Endometrium (tissue), 2 donors: ENCODE data around the gene KCNQ2.
"Not testable (repeated sequence)": the region's sequence is repeated elsewhere in the genome, so short reads cannot be mapped to it uniquely, and the experiment has no call there.

Experiments
- FAIRE-seq: peaks from 2 replicates; lab custom pipeline; 2012; peaks lifted over from hg19 to GRCh38; lab: Jason Lieb, UNC
- donor health status: control.
- donor health status: control.

KCNQ2 gene

GRCh38 chr20:63471981-63472831, at the start of gene KCNQ2:
KCNQ2 (minus strand) TSS chr20:63472655; CDS start chr20:63472463, 192 bp downstream.
- FAIRE-seq: no peak

DNA sequence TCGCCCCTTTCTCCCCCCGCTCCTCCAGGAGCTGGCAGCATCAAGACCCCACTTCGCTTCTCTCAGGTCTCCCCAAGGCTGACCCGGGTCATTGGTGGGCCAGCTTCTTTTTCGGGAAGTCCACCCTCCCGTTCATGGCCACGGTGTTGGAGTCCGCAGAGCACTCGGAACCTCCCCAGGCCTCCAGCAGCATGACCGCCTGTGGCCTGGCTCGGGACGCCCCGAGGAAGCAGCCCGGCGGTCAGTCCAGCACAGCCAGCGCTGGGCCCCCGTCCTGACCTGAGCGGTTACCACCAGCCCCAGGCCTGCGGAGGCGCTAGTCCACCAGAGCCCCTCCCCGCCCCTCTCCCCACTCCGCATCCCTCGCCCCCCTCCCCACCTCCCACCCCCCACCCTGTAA, 49.1 kb upstream of the KCNQ2 start:
- FAIRE-seq: no peak

- FAIRE-seq: no peak
Measured at GRCh38 chr20:63520934-63521601, 48.6 kb upstream of the KCNQ2 start.

DNA sequence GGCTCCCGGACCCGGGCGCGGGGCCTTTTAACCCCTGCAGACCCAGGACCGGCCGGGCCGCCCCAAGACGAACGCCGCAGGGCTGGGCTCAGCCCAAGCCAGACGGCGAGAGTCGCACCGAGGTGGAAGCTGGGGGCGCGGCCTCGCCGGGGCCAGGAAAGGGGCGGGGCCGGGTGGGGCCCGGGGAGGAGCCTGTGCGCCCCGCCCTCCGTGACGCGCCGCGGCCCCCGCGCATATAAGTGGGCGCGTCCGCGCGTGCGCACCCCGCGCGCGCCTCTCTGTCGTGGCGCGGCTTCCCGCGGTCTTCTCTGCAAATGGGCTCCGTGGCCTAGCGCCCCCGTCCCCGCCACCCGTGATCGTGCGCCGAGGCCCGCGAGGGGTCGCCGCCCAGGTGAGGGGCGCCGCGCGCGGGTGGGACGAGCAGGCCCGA, 48.1 kb upstream of the KCNQ2 start, which contains the start of gene PPDPF:
TSS of gene PPDPF (plus strand) at position 262 of the 430 bp plus-strand sequence. CDS start 544 bp downstream, outside the sequence.
- FAIRE-seq: no peak

DNA sequence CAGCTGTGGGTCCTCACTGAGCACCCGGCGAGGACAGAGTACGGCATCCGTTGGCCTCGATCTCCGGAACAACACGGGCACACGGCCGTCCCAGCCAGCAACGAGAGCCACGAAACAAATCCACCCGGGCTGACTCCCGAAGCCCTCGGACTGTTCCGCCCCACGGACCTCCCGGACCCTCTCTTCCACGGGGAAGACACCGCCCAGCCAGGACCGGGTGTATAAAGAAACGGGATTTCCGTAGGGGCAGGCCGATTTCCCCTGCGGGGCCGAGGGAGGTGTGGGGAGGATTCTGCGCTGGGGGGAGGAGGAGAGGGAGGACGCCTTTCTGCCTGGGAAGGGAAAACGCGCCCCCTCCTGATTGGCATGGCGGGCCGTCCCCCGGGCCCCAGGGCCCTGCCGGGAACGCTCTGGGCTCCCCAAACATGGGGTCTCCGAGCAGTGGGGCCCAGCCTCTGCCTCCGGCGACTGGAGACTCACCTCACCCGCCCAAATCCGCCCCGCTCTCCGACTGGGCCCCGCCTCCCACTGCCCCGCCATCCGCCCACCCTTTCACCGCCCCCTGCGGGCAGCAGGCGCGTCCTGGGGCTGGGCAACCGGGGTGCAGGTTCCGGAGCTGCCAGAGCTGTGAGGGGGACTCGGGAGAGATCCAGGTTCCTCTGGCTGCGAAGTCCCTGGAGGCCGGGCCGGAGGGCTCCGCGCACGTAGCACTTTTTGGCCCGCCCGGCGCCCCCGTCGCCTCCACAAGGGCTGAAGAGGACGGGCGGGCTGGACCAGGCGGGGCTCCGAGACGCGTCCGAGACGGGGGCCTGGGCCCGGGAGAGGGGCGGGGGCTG, 47.4 kb upstream of the KCNQ2 start:
- FAIRE-seq: no peak

GRCh38 chr20:63518946-63519667, 46.7 kb upstream of the KCNQ2 start:
- FAIRE-seq: no peak

GRCh38 chr20:63518351-63518861, 46.0 kb upstream of the KCNQ2 start:
- no peak for FAIRE-seq

DNA sequence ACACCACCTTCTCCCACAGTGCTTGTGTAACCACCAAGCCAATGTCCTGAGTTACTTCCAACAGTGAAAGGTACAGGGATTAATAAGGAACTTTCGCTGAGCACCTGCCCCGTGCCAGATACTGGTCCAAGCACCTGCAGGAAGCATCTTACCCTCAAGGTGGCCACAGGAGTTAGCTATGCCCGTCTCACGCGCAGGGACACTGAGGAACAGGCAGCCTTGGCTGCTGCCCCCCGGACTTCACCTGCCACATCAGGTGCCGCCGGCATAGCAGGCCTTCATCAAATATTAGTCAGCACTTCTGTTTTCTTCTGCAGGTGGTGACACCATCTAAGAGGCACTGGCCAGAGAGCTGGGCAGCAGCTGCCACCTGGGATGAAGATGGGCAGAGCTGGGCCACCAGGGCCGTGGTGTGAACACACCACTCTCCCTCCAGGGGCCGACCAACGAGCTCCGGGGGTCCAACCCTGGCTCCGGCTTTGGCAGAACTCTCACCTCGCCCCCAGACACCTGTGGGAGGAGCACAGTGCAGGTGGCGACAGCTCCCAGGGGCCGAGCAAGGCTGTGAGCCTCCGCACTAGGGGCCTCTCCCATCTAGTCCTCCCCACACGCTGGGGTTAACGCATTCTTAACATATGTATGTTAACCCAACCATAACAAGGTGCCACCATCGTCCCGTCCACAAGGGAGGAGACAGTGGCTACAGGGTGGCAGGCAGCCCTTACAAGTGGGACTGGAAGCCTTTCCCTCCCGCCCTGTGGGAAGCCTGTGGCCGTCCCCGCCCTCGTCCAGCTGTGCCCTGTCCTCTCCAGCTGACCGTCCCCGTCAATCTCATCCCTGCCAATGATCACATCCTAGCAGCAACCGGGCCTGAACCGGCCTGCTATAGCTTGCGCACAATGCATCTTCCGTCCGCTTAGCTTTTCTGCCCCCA, 45.2 kb upstream of the KCNQ2 start:
- no peak for FAIRE-seq

DNA sequence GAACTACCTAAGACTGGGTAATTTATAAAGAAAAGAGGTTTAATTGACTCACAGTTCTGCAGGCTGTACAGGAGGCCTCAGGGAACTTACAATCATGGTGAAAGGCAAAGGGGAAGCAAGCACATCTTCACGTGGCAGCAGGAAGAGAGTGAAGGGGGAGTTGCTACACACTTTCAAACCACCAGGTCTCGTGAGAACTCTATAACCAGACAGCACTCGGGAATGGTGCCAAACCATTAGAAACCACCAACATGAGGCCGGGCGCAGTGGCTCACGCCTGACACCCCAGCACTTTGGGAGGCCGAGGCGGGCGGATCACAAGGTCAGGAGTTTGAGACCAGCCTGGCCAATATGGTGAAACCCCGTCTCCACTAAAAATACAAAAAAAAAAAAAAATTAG, 42.1 kb upstream of the KCNQ2 start:
- FAIRE-seq: not testable (repeated sequence)

- no peak for FAIRE-seq
Measured at GRCh38 chr20:63513207-63513606, 40.8 kb upstream of the KCNQ2 start.

DNA sequence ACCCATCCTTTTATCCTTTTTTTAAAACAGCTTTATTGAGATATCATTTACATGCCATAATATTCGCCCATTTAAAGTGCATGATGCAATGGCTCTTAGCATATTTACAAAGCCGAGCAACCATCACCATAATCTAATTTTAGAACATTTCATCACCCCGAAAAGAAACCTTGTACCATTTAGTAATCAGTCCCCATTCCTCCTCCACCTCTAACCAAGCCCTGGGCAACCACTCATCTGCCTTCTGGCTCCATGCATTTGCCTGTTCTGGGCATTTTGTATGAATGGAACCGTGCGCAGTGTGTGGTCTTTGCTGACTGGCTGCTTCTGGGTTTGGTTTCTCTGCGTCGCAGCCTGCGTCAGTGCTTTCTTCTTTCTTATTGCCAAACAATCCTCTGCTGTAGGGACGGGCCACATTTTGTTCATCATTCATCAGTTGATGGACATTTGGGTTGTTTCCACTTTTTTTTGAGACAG, 36.7 kb upstream of the KCNQ2 start:
- FAIRE-seq: no peak

GRCh38 chr20:63508072-63508768, 35.8 kb upstream of the KCNQ2 start:
- no peak for FAIRE-seq

DNA sequence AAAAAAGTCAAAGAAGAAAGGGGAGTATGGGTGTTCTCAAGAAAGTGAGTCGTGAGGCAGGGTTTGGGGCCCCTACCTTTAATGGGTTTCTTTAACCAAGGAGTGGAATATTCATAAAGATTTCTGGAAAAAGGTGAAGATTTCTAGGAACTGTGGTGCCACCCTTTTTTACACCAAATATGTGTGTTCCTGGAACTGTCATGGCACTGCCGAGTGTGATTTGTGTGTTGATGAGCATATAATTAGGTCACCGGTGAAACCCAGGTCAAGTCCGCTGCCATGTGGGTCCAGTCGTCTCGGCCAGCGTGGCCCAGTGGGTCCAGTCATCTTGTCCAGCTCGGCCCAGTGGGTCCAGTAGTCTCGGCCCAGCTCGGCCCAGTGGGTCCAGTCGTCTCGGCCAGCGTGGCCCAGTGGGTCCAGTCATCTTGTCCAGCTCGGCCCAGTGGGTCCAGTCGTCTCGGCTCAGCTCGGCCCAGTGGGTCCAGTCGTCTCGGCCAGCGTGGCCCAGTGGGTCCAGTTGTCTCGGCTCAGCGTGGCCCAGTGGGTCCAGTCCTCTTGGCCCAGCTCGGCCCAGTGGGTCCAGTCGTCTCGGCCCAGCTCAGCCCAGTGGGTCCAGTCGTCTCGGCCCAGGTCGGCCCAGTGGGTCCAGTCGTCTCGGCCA, 34.8 kb upstream of the KCNQ2 start:
- no peak for FAIRE-seq

GRCh38 chr20:63505723-63506122, 33.3 kb upstream of the KCNQ2 start:
- FAIRE-seq: no peak

DNA sequence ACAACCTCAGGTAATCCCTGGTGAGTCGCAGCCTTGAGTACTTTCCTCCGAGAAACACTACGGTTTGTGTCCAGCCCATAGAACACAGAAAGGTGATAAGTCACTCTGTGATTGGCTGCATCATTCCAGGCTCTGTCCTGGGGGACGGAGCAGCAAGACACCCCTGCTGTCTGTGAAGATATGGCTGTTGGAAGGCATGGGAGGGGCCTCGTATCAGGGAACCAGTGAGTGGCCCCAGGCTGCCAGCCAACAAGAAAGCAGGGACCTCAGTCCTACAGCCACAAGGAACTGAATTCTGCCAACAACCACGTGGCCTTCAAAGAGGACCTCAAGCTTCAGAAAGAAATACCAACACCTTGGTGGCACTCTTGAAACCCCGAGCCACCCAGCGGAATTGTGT, 32.8 kb upstream of the KCNQ2 start:
- no peak for FAIRE-seq

DNA sequence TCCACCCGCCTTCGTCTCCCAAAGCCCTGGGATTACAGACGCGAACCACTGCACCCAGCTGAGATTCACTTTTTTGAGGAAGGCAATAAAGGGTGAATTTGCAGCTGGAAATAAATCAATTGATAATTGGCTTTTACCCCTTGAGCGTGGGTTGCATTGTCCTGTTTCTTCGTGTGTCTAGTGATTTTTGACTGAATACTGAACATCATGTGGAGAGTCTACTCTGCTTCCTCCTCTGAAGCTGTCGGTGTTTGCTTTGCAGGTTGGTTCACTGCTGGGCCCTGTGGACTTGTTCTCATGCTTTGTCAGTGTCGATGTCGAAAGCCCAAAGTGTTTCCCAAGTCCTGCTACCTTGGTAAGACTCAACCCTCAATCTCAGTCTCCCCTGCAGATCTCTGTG, 32.2 kb upstream of the KCNQ2 start:
- FAIRE-seq: no peak

- FAIRE-seq: no peak
Measured at GRCh38 chr20:63503524-63503923, 31.1 kb upstream of the KCNQ2 start.

DNA sequence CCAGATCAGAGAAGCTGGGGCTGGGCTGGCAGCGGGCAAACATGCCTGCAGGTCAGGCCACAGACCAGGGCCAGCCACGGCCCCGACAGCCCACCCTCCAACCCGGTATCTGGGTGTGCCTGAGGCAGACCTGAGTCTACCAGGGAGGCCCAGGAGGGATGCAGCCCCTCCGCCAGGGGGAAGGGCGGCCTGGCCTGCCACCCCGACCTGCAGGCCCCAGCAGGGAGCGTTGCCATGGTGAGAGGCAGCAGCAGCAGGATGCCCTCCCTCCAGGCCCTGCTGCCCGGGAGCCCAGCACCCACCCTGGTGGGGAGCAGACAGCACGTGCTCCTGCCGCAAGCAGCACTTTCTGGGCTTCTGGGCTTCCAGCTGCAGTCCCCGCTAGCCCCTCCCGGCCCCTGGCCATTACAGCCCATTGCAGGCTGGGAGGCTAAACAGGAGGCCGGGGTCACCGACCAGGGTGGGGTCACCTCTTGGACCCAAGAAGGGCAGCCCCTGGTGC, 30.3 kb upstream of the KCNQ2 start:
- FAIRE-seq: no peak
